Heart left ventricle (tissue), 16 donors: ENCODE measurements around the gene ANKRD17. TPM values are rescaled to one million over a fixed set of nuclear protein-coding genes. Genes with fewer than 3 reads are reported as not detected.

Source experiments
- ATAC-seq, 4 donors: fragments of 200-7000 bp; cut with Tn5 transposase; one replicate each; pipeline ENCODE4 v1.9.1; 2020 to 2022; ENCODE audit warnings: moderate library complexity in 4 of 4, mild to moderate bottlenecking in 3 of 4, moderate number of reproducible peaks in 1 of 4
- DNase-seq, 5 donors: peaks; one replicate each; pipeline ENCODE4 v3.0.0-alpha.2; 2020
- H3K27ac ChIP-seq, 12 donors: fragments of 200-600 bp; sonication (generic) in 4 of 12; one replicate each; pipeline versions ENCODE4 v1.5.0 to v1.8.0; 2016 to 2022; ENCODE audit warnings: mild to moderate bottlenecking in 2 of 12
- H3K27me3 ChIP-seq, 9 donors: fragments of 200-600 bp; sonication (generic) in 2 of 9; one replicate each; pipeline versions ENCODE4 v1.5.1 to v1.8.0; 2016 to 2022; ENCODE audit warnings: mild to moderate bottlenecking in 3 of 9
- H3K36me3 ChIP-seq, 9 donors: fragments of 200-600 bp; sonication (generic) in 2 of 9; one replicate each; pipeline versions ENCODE4 v1.5.0 to v1.8.0; 2018 to 2022; ENCODE audit warnings: mild to moderate bottlenecking in 2 of 9
- H3K4me1 ChIP-seq, 12 donors: fragments of 200-600 bp; sonication (generic) in 4 of 12; one replicate each; pipeline versions ENCODE4 v1.5.0 to v1.8.0; 2016 to 2022; ENCODE audit warnings: mild to moderate bottlenecking in 3 of 12
- H3K4me3 ChIP-seq, 12 donors: fragments of 200-600 bp; sonication (generic) in 4 of 12; one replicate each; pipeline versions ENCODE4 v1.5.0 to v1.8.0; 2017 to 2022; ENCODE audit warnings: mild to moderate bottlenecking in 9 of 12, moderate library complexity in 4 of 12
- H3K9me3 ChIP-seq, 12 donors: fragments of 200-600 bp; sonication (generic) in 4 of 12; one replicate each; pipeline versions ENCODE4 v1.5.0 to v1.8.0; 2016 to 2022; ENCODE audit warnings: mild to moderate bottlenecking in 1 of 12
- CTCF ChIP-seq, 12 donors: fragments of 200-600 bp; sonication (generic) in 4 of 12; IDR thresholded peaks; one replicate each; pipeline versions ENCODE4 v1.5.0 to v1.8.0; 2018 to 2022; ENCODE audit warnings: antibody characterized with exemption in 12 of 12, mild to moderate bottlenecking in 5 of 12
- POLR2A ChIP-seq, 2 donors: fragments of 450-650 bp; IDR thresholded peaks; one replicate each; pipeline ENCODE4 v1.6.1; 2017; ENCODE audit warnings: antibody characterized with exemption in 2 of 2, mild to moderate bottlenecking in 2 of 2, moderate library complexity in 2 of 2
- WGBS, 4 donors: extraction: QIAGEN DNeasy Blood & Tissue Kit in 2 of 4; methylation state at CpG; one replicate each; pipeline versions ENCODE4 v1.1.5 to v1.1.7; 2013 to 2018; 5-methylcytosine and 5-hydroxymethylcytosine counted together
- intact Hi-C, 10 donors: fragments of 100-400 bp; cut with DNase I; formaldehyde crosslinking; loops; one replicate each; pipeline versions ENCODE4 v1.11.1 to v1.14.2; 2022
- polyA plus RNA-seq, 2 donors: library from polyadenylated mRNA; stranded (reverse); fragments of 200-250 nt; gene quantifications; one replicate each; pipeline ENCODE4 v1.2.3, GENCODE V29; 2013
- total RNA-seq, 9 donors: library from RNA; depleted of rRNA in 2 of 9; stranded (reverse); fragments of >200 nt in 2 of 9; fragmentation: NEBNext Ultra II Directional in 3 of 9; extraction: Animal tissue kit (Norgen Biotek cat#: 25700) in 3 of 9; gene quantifications; one replicate each; pipeline versions ENCODE4 v1.1.0 to v1.2.4, GENCODE V29; 2016 to 2023
- donor health status: ischemic (EF 13 %, LVEDD 7.1; RV severe dilation, severe dysfunction).
- donor health status: healthy with polysubstance abuse.
- donor health status: DM: no; HTN: yes; CAD: no.
- donor health status: DM: no; HTN: no; CAD: no.
- donor health status: ischemic (EF 25% LVEDD 6.9; RV normal size, moderate dysfunction).
- donor health status: ischemic (EF 25% LVEDD 5.7; RV mildly dilated, moderate dysfunction).
- donor health status: healthy.
- donor health status: DM: yes; HTN: yes; CAD: no.
- donor health status: ischemic (EF 35%, LVEDD 5.7; RV mildly dilated, moderate dysfunction).
- donor health status: nonischemic (EF 11% LVEDD 7.7; RV severe dilation, severe dysfunction).
- donor health status: DM: yes; HTN: yes; CAD: no.
- donor health status: PGD.
- donor health status: ischemic (EF 29% LVEDD 5.4; RV normal size, mild dysfunction).
- donor health status: nonischemic (EF 23%, LVEDD 6.1; RV moderate dilation, normal function).

The ANKRD17 gene
- total and polyA plus RNA-seq, 11 donors, result 13.0 to 67.1 (median 55.3) TPM

DNA sequence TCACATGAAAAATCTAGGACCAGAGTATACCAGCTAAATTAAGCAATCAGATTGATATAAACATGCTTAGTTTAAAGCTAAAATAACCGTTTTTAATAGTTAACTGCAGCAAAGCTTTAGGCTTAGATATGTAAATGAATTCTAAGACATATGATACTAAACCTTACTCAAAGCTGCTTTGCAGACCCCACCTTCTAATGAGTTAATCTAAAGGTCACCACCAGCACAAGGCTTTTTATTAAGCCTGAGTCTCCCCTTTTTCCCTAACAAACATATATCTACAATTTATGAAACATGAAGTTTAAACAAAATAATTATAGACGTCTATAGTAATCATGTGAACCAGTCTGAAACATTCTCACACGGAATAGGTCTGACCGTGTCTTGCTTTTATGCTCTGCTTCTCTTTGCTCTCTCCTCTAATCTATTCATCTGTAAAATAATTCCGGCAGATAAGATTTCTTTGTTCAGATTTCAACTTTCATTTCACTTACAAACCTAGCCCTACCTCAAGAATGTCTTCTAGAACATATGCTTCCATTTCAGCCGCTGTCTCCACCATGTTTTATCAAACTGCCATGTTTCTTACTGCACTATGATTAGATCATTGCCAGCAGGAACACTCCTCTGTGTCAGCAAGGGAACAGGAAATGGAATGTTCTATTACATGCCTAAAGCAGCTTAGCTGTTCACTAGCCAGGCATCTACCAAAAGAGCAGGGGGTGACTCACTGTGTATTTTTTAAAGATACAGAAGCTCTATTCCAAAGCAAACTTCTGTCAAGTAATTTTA lies 35.9 kb downstream of the ANKRD17 start:
- TF ChIP-seq CTCF (IDR thresholded peaks at IDR 0.05), result no peak
- no peak for TF ChIP-seq POLR2A (IDR thresholded peaks at IDR 0.05)
- intact Hi-C loops, result loop anchor here in 4 of 10 donors (2.0 to 5.0 kb wide), 2 partner anchors 35 to 36 kb away; partner anchors contain the start of gene ANKRD17 (in 4 of the 4)
- Histone ChIP-seq H3K27ac (peak overlapping the region; percentile 43 to 91 (median 81)), H3K4me1 (peaks cover 0 to 58% (median 31%) of the 10 kb centered on the region in 12 donors), H3K36me3 (peaks cover 0 to 2% (median 0%) of the 10 kb centered on the region in 9 donors), H3K27me3 (no peaks in the 10 kb centered on the region), H3K4me3 (peak overlapping the region; percentile 33 to 68 (median 56)), H3K9me3 (no peaks in the 10 kb centered on the region)
- DNase-seq (peak in 4 of 5 donors; percentile 51 to 76 (median 62)), ATAC-seq (peak; percentile 99 to 100 (median 100))
- WGBS, 4 donors, result 1 to 3% (median 2%) methylated on average over 6 of the region's 6 CpGs

DNA sequence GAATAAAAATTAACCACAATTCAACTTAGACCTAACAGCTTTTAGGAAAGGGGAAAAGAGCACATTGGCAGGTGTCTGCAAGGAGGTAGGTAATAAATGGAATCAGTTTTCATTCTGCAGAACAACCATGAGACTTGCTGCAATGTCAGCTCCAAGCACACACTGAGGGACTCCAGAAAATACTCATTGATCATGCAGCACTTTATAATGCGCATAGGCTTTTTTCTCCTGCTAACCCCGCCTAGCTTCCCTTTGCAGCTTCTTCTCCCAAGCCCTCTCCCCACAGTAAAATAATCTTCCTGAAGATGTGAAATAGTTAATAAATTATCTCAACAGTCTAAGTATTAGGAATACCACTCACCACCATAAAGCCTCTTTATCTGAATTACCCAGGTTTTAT lies 36.9 kb downstream of the ANKRD17 start:
- Histone ChIP-seq H3K27ac (peak overlapping the region in 2 of 12 donors; percentile 8 to 91), H3K36me3 (peaks cover 0 to 4% (median 0%) of the 10 kb centered on the region in 9 donors), H3K4me3 (peak overlapping the region in 10 of 12 donors; percentile 33 to 68 (median 62)), H3K9me3 (no peaks in the 10 kb centered on the region), H3K4me1 (peaks cover 0 to 62% (median 34%) of the 10 kb centered on the region in 12 donors), H3K27me3 (no peaks in the 10 kb centered on the region)
- intact Hi-C loops, result loop anchor here in 4 of 10 donors (2.0 to 5.0 kb wide), 2 partner anchors 36 to 37 kb away; partner anchors contain the start of gene ANKRD17 (in 4 of the 4)
- 78 to 84% (median 81%) methylated on average over 2 of the region's 2 CpGs for WGBS, 4 donors
- DNase-seq (no peak), ATAC-seq (no peak)
- no peak for TF ChIP-seq POLR2A (IDR thresholded peaks at IDR 0.05)
- TF ChIP-seq CTCF (IDR thresholded peaks at IDR 0.05), result no peak

DNA sequence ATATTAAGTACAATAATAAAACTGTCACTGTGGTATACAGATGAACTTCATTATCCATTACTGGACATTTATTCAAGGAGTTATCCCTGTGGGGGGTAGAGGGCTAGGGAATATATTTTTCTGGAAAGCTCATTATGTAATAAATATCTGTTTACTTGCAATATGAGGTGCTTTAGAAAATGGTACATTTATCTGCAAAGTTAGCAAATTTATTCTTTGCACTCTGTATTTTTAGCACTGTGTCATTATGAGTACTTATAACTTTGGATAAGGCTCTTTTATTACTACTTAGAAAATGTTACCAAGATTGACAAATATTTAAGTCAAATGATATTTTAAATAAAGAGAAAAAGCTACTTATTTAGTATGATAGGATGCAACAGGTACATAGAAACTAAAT lies 37.8 kb downstream of the ANKRD17 start:
- peak overlapping the region in 1 of 12 donors; percentile 68 for H3K4me3 ChIP-seq
- no peak overlapping the region for H3K27ac ChIP-seq
- TF ChIP-seq CTCF (IDR thresholded peaks at IDR 0.05) (no peak), POLR2A (IDR thresholded peaks at IDR 0.05) (no peak)
- intact Hi-C loops, result loop anchor here in 3 of 10 donors (5.0 kb wide), 1 partner anchor 36 kb away; the partner anchor contains the start of gene ANKRD17 (in 3 of the 3)
- no peaks in the 10 kb centered on the region for H3K27me3 ChIP-seq
- DNase-seq, result no peak
- no peaks in the 10 kb centered on the region for H3K9me3 ChIP-seq
- H3K4me1 ChIP-seq, result peaks cover 0 to 68% (median 38%) of the 10 kb centered on the region in 12 donors
- H3K36me3 ChIP-seq, result peaks cover 0 to 2% (median 0%) of the 10 kb centered on the region in 9 donors
- no peak for ATAC-seq
